GM23248 (cell line): ENCODE results near the gene RRP9. TPM values are rescaled to one million over a fixed set of nuclear protein-coding genes. Genes with fewer than 3 reads are reported as not detected.

Experiments
- DNase-seq: peaks from one replicate; pipeline ENCODE4 v3.0.0-alpha.2; 2015
- H2AFZ ChIP-seq: fragments of 200-600 bp; sonication (generic); 2 replicates; pipeline ENCODE4 v1.6.1; 2016; ENCODE audit warnings: antibody characterized with exemption
- H3F3A ChIP-seq: fragments of 200-600 bp; sonication (generic); 2 replicates; pipeline ENCODE4 v1.6.1; 2016; ENCODE audit warnings: mild to moderate bottlenecking, antibody characterized with exemption, mixed run types; ENCODE audit not compliant: insufficient read depth
- H3K27ac ChIP-seq: fragments of 200-600 bp; sonication (generic); 2 replicates; pipeline ENCODE4 v1.5.1; 2016; ENCODE audit warnings: mild to moderate bottlenecking
- H3K27me3 ChIP-seq: fragments of 200-600 bp; sonication (generic); replicated peaks from 2 replicates; pipeline ENCODE4 v1.6.1; 2016; ENCODE audit warnings: mild to moderate bottlenecking; ENCODE audit not compliant: insufficient read depth
- H3K36me3 ChIP-seq: fragments of 200-600 bp; sonication (generic); 2 replicates; pipeline ENCODE4 v1.6.1; 2016; ENCODE audit warnings: low read depth, mild to moderate bottlenecking
- H3K4me1 ChIP-seq: fragments of 200-600 bp; sonication (generic); 2 replicates; pipeline ENCODE4 v1.6.1; 2016; ENCODE audit warnings: mild to moderate bottlenecking; ENCODE audit not compliant: insufficient read depth
- H3K4me2 ChIP-seq: fragments of 200-600 bp; sonication (generic); one replicate; pipeline ENCODE4 v1.6.1; 2016; ENCODE audit warnings: mild to moderate bottlenecking; ENCODE audit not compliant: unreplicated experiment
- H3K4me3 ChIP-seq: fragments of 200-600 bp; sonication (generic); 2 replicates; pipeline ENCODE4 v1.5.1; 2016; ENCODE audit warnings: mild to moderate bottlenecking
- H3K79me2 ChIP-seq: fragments of 200-600 bp; sonication (generic); 2 replicates; pipeline ENCODE4 v1.6.1; 2016; ENCODE audit warnings: mild to moderate bottlenecking; ENCODE audit not compliant: insufficient read depth
- H3K9ac ChIP-seq: fragments of 200-600 bp; sonication (generic); 2 replicates; pipeline ENCODE4 v1.6.1; 2016; ENCODE audit warnings: mild to moderate bottlenecking
- H3K9me2 ChIP-seq: fragments of 200-600 bp; sonication (generic); 2 replicates; pipeline ENCODE4 v1.6.1; 2016; ENCODE audit warnings: mixed run types, mild to moderate bottlenecking, moderate library complexity; ENCODE audit not compliant: insufficient read depth
- H3K9me3 ChIP-seq: fragments of 200-600 bp; sonication (generic); one replicate; pipeline ENCODE4 v1.6.1; 2017; ENCODE audit warnings: low read depth
- H4K20me1 ChIP-seq: fragments of 200-600 bp; sonication (generic); 2 replicates; pipeline ENCODE4 v1.6.0; 2016; ENCODE audit not compliant: insufficient read depth
- EZH2 ChIP-seq: fragments of 200-600 bp; sonication (generic); IDR thresholded peaks from 2 replicates; pipeline ENCODE4 v1.6.1; 2018; ENCODE audit warnings: antibody characterized with exemption, mild to moderate bottlenecking; ENCODE audit not compliant: insufficient read depth, poor library complexity, severe bottlenecking
- EZH2phosphoT487 ChIP-seq: fragments of 200-600 bp; sonication (generic); IDR thresholded peaks from 2 replicates; pipeline ENCODE4 v1.6.1; 2018; ENCODE audit warnings: antibody characterized with exemption, moderate library complexity, mild to moderate bottlenecking, low read depth; ENCODE audit not compliant: insufficient read depth
- WGBS, 2 experiments: methylation state at CpG; one replicate each; pipeline ENCODE4 v1.1.6; 2015 to 2017; ENCODE audit warnings: low lambda C conversion rate in 2 of 2, low coverage in 1 of 2; ENCODE audit errors: missing lambda C conversion rate in 2 of 2; 5-methylcytosine and 5-hydroxymethylcytosine counted together
- in situ Hi-C: fragments of 300-500 bp; cut with MboI; formaldehyde crosslinking; loops from 2 replicates; pipeline ENCODE4 v1.15.0; 2020
- polyA plus RNA-seq: library from polyadenylated mRNA; unstranded; fragments of >200 nt; fragmentation: Nextera tagmentation; extraction: Ambion mirVana; gene quantifications from 2 replicates; pipeline ENCODE4 v1.2.1, GENCODE V29; 2016
- total RNA-seq: library from RNA; depleted of rRNA; stranded (reverse); fragments of >200 nt; shearing (Covaris generic); gene quantifications from 2 replicates; pipeline ENCODE4 v1.2.3, GENCODE V29; 2014

Gene RRP9
- total and polyA plus RNA-seq, 2 experiments from 2014 or later = 27.5 to 28.4 TPM

GRCh38 chr3:51950899-51951298 is 9.2 kb upstream of the RRP9 start:
- DNase-seq = no peak
- TF ChIP-seq EZH2phosphoT487 (no peak), EZH2 (no peak)
- in situ Hi-C loops = no loop called here

GRCh38 chr3:51949121-51949520 is 7.4 kb upstream of the RRP9 start:
- H3K9me2 ChIP-seq = no peaks in the 10 kb centered on the region
- in situ Hi-C loops = no loop called here
- WGBS, 2 experiments = 96 to 97% methylated on average over 5 of the region's 5 CpGs

More at GRCh38 chr3:51950899-51951298, 9.2 kb upstream of the RRP9 start:
- no peaks in the 10 kb centered on the region for H4K20me1 ChIP-seq
- H3K9me2 ChIP-seq = no peaks in the 10 kb centered on the region
- no peaks in the 10 kb centered on the region for H3K27me3 ChIP-seq
- no peak overlapping the region for H3K4me3 ChIP-seq
- no peak overlapping the region for H3K4me2 ChIP-seq
- no peaks in the 10 kb centered on the region for H3K36me3 ChIP-seq
- no peaks in the 10 kb centered on the region for H3K4me1 ChIP-seq
- H3F3A ChIP-seq = peaks cover 28% of the 10 kb centered on the region
- no peaks in the 10 kb centered on the region for H3K79me2 ChIP-seq
- H2AFZ ChIP-seq = no peak overlapping the region
- 95 to 100% methylated on average over 2 of the region's 2 CpGs for WGBS, 2 experiments
- H3K9me3 ChIP-seq = no peaks in the 10 kb centered on the region
- no peak overlapping the region for H3K9ac ChIP-seq
- no peak overlapping the region for H3K27ac ChIP-seq

GRCh38 chr3:51948016-51948580 is 6.4 kb upstream of the RRP9 start:
- Histone ChIP-seq H2AFZ (no peak overlapping the region), H3K4me3 (no peak overlapping the region), H3K27me3 (no peaks in the 10 kb centered on the region), H3K4me2 (no peak overlapping the region), H3K4me1 (peaks cover 4% of the 10 kb centered on the region; the same call in 1 of the 2 replicates), H3K36me3 (no peaks in the 10 kb centered on the region), H3K27ac (no peak overlapping the region), H3K9me3 (no peaks in the 10 kb centered on the region), H4K20me1 (no peaks in the 10 kb centered on the region), H3F3A (peaks cover 17% of the 10 kb centered on the region), H3K9me2 (no peaks in the 10 kb centered on the region), H3K79me2 (no peaks in the 10 kb centered on the region), H3K9ac (no peak overlapping the region)
- WGBS, 2 experiments = 92 to 95% methylated on average over 10 of the region's 10 CpGs
- TF ChIP-seq EZH2phosphoT487 = no peak
- TF ChIP-seq EZH2 = no peak
- no peak for DNase-seq
- in situ Hi-C loops = no loop called here

More at GRCh38 chr3:51949121-51949520, 7.4 kb upstream of the RRP9 start:
- no peaks in the 10 kb centered on the region for H4K20me1 ChIP-seq
- no peak overlapping the region for H2AFZ ChIP-seq
- H3K4me2 ChIP-seq = no peak overlapping the region
- H3K36me3 ChIP-seq = no peaks in the 10 kb centered on the region
- H3F3A ChIP-seq = peaks cover 26% of the 10 kb centered on the region
- no peaks in the 10 kb centered on the region for H3K4me1 ChIP-seq
- no peaks in the 10 kb centered on the region for H3K9me3 ChIP-seq
- H3K27ac ChIP-seq = no peak overlapping the region
- H3K4me3 ChIP-seq = no peak overlapping the region
- no peaks in the 10 kb centered on the region for H3K27me3 ChIP-seq
- no peak overlapping the region for H3K9ac ChIP-seq
- TF ChIP-seq EZH2 (no peak), EZH2phosphoT487 (no peak)
- no peaks in the 10 kb centered on the region for H3K79me2 ChIP-seq
- no peak for DNase-seq

- H2AFZ ChIP-seq = no peak overlapping the region
- WGBS, 2 experiments = 77 to 79% methylated on average over 13 of the region's 13 CpGs
- H3K27ac ChIP-seq = no peak overlapping the region
- H3K9ac ChIP-seq = no peak overlapping the region
- H3K4me2 ChIP-seq = no peak overlapping the region
- peaks cover 10% of the 10 kb centered on the region for H3K4me1 ChIP-seq
- no peaks in the 10 kb centered on the region for H3K36me3 ChIP-seq
- TF ChIP-seq EZH2phosphoT487 = no peak
- TF ChIP-seq EZH2 = no peak
- no peaks in the 10 kb centered on the region for H4K20me1 ChIP-seq
- no peak overlapping the region for H3K4me3 ChIP-seq
- no peak for DNase-seq
- H3F3A ChIP-seq = peaks cover 14% of the 10 kb centered on the region; the same call in 1 of the 2 replicates
- H3K79me2 ChIP-seq = no peaks in the 10 kb centered on the region
- no peaks in the 10 kb centered on the region for H3K27me3 ChIP-seq
- no peaks in the 10 kb centered on the region for H3K9me3 ChIP-seq
- in situ Hi-C loops = no loop called here
- no peaks in the 10 kb centered on the region for H3K9me2 ChIP-seq
Observed at GRCh38 chr3:51947215-51947900, 5.7 kb upstream of the RRP9 start.
